ENCODE measurements around the gene CBX4.

CBX4 gene

DNA sequence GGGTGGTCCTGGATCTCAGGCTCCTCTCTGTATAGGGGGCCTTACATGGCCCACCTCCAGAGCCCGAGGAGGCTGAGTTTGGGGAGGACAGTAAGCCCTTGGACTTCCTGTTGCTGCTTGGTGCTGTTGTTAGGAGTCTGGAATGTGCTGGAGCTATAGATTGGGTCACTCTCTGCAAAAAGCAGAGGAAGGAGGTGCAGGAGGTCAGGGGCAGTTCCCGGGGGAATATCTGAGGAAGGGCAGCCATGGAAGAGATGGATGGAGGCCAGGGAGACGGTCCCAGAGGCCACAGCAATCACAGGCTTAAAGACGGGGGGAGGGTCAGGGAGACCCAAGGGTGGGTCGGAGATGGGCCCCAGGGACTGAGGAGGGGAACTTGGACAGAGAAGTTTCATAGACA, 23.0 kb upstream of the CBX4 start:
- TF ChIP-seq, protein P1, sequence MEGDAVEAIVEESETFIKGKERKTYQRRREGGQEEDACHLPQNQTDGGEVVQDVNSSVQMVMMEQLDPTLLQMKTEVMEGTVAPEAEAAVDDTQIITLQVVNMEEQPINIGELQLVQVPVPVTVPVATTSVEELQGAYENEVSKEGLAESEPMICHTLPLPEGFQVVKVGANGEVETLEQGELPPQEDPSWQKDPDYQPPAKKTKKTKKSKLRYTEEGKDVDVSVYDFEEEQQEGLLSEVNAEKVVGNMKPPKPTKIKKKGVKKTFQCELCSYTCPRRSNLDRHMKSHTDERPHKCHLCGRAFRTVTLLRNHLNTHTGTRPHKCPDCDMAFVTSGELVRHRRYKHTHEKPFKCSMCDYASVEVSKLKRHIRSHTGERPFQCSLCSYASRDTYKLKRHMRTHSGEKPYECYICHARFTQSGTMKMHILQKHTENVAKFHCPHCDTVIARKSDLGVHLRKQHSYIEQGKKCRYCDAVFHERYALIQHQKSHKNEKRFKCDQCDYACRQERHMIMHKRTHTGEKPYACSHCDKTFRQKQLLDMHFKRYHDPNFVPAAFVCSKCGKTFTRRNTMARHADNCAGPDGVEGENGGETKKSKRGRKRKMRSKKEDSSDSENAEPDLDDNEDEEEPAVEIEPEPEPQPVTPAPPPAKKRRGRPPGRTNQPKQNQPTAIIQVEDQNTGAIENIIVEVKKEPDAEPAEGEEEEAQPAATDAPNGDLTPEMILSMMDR (conservative IDR thresholded peaks at IDR 0.05; ENCODE audit: low read depth) = no peak
- ChIA-PET POLR2A (ENCODE audit: low non-redundant PET) (no interaction called here), CTCF (no interaction called here)
- no peak overlapping the region for H3K27ac ChIP-seq
- no peak for DNase-seq (ENCODE audit: low spot score)

GRCh38 chr17:79861413-79862216, 22.4 kb upstream of the CBX4 start:
- ChIA-PET POLR2A (ENCODE audit: low non-redundant PET) (no interaction called here), CTCF (no interaction called here)
- H3K27ac ChIP-seq = no peak overlapping the region
- DNase-seq (ENCODE audit: low spot score) = no peak
- TF ChIP-seq, protein P1 (conservative IDR thresholded peaks at IDR 0.05; ENCODE audit: low read depth) = no peak

- CTCF ChIA-PET = interaction anchor here (0.6 kb wide), 1 partner anchor 459 kb away, joined by 3 read pairs; no protein-coding TSS in a partner anchor
- DNase-seq (ENCODE audit: low spot score) = no peak
These were observed 20.7 kb upstream of the CBX4 start for GRCh38 chr17:79859676-79860615.

GRCh38 chr17:79857095-79857494, 17.9 kb upstream of the CBX4 start:
- TF ChIP-seq, protein P1 (conservative IDR thresholded peaks at IDR 0.05; ENCODE audit: low read depth) = no peak
- CTCF ChIA-PET = no interaction called here
- no peak overlapping the region for H3K27ac ChIP-seq
- POLR2A ChIA-PET (ENCODE audit: low non-redundant PET) = interaction anchor here (0.7 kb wide), 2 partner anchors 8 to 23 kb away, joined by 3 to 4 read pairs; no protein-coding TSS in a partner anchor
- DNase-seq (ENCODE audit: low spot score) = no peak

More at GRCh38 chr17:79859676-79860615, 20.7 kb upstream of the CBX4 start:
- POLR2A ChIA-PET (ENCODE audit: low non-redundant PET) = no interaction called here
- TF ChIP-seq, protein P1 (conservative IDR thresholded peaks at IDR 0.05; ENCODE audit: low read depth) = no peak
- H3K27ac ChIP-seq = no peak overlapping the region

DNA sequence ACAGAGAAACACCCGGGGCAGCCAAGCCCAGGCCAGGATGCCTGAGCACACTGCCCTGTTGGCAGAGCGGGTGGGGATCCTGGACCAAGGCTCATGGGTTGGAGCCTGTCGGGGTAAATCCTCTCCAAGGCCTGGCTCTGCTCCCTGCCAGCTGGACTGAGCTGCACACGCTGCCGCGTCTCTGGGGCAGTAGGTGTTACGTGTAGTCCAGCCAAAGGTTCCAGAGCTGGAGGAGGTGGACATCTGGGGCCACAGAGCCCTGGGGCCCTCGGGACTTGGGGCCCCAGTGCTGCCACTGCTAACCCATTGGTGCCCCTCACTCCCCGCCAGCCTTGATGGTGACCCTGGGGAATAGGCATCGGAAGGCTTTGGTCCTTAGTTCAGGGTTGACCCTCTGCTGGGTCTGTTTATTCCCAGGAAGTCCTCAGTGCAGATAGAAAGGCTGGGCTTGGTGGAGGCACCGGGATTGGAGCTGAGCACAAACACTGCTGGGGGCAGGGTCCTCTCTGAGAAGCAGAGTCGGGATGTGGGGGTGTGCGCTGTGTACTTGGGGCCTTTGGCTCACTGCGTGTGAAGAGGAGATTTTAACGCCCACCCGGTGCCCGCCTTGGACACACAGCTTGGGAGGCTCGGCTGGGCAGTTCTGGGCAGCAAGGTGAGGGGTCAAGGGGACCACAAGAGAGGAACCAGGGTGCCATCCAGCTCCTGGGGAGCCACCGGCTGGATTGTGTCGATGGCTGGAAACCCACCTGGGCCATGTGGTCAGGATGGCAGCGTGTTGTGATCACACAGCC, 16.3 kb upstream of the CBX4 start:
- TF ChIP-seq, protein P1 (conservative IDR thresholded peaks at IDR 0.05; ENCODE audit: low read depth) = no peak
- H3K27ac ChIP-seq = no peak overlapping the region
- ChIA-PET CTCF (interaction anchor here (0.6 to 1.1 kb wide), 5 partner anchors 11 to 417 kb away, joined by 3 to 4 read pairs (median 3); no protein-coding TSS in a partner anchor), POLR2A (ENCODE audit: low non-redundant PET) (no interaction called here)
- no peak for DNase-seq (ENCODE audit: low spot score)
